Activated CD8-positive, alpha-beta memory T cell treated with anti-CD3 and anti-CD28 coated beads for 36 hours (primary cell): Measurements from ENCODE around the gene RADIL. TPM values are rescaled to one million over a fixed set of nuclear protein-coding genes. Genes with fewer than 3 reads are reported as not detected.

Experiments used
- CTCF ChIA-PET: fragments of 350-600 bp; sonication (Branson Sonifier 250); formaldehyde crosslinking; loops from one replicate; lab custom pipeline; 2021; ENCODE audit warnings: antibody characterized with exemption; lab: Charles Lee
- POLR2A ChIA-PET: fragments of 350-600 bp; sonication (Branson Sonifier 250); formaldehyde crosslinking; loops from one replicate; lab custom pipeline; 2021; ENCODE audit warnings: antibody characterized with exemption; lab: Charles Lee
- total RNA-seq, 2 experiments: library from RNA; stranded (reverse); gene quantifications; one replicate each; pipeline ENCODE4 v1.2.3, GENCODE V29; 2021

RADIL gene
- total RNA-seq, 2 experiments from 2014 or later = 0.17 to 0.29 TPM

DNA sequence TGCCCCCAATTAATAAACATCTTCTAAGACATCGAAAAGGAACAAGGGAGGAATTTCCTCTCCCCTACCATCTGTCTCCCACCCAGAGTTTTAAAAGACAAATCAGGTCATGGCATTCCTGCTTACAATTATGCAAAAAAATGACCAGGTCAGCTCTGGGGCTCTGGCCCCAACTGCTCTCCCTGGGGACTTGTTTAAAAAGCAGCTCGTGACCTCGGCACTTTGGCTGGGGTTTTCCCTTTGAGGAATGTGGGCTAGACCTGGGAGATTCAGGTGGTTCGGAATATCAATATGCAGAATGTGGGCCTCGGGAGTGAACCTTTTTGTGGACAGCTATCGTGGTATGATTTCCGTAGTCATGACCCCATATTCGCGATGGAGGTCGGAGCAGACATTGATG, 648 bp upstream of the RADIL start:
- CTCF ChIA-PET = interaction anchor here (0.6 to 2.6 kb wide), 8 partner anchors 35 to 1927 kb away, joined by 3 to 14 read pairs (median 4); no protein-coding TSS in a partner anchor
- POLR2A ChIA-PET = no interaction called here

DNA sequence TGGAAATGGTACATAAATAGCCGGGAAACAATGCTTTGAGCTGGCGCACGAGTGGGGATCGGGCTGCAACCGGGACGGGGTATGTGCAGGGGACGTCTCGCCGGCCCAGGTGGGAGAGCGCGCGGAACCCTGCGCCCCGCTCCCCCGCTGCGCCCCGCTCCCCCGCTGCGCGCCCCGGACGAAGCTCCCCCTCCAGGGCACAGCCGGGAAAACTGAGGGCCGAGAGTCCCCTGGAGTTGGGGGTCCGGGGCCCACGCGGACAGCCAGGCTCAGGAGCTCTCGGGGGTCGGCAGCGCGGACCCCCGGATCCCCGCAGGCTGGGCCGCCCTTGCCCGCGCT, 514 bp downstream of the RADIL start:
- ChIA-PET POLR2A (interaction anchor here (0.6 kb wide), 2 partner anchors 97 to 896 kb away, joined by 3 to 4 read pairs; no protein-coding TSS in a partner anchor), CTCF (interaction anchor here (0.5 to 2.6 kb wide), 10 partner anchors 34 to 250 kb away, joined by 3 to 14 read pairs (median 3); no protein-coding TSS in a partner anchor)

DNA sequence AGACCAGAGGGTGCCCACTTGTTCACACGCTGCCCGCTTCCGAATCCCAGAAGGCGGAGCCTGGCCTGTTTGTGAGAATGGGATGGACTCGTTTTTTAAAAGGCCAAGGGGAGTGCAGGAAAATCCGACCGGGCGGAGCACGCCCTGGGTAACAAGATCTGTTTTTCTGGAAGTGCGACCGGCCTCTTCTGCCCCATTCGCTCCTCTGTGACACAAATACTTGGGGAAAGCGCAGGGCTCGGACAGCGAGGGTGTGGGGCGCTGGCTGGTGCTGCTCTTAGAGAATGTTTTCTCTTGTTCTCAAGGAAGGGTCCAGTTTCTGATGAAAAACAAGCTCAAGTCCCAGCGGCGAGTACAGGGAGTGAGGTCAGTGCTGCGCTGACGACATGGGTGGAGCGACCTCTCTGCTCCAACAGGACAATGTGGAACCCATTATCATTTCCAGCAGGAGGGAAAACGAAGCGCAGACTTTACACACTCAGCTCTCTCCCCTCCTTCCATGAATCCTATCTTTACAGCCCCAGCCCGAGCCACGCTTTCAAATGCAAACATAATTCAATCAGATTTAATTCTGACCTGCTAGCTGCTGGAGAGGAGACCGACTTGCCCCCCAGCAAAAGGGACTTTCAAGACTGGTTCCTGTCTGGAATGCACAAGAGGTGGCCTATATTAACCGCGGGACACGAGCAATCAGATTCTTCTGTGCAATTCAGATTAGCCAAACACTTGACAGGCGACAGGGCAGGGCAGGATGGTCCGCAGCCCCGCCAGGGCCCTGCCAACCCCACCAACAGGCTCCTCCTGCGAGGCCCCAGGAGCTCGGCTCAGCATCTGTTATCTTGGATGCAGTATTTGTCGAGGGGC, 1.1 kb downstream of the RADIL start:
- CTCF ChIA-PET = interaction anchor here (0.5 to 2.1 kb wide), 7 partner anchors 33 to 250 kb away, joined by 3 to 14 read pairs (median 3); no protein-coding TSS in a partner anchor
- POLR2A ChIA-PET = interaction anchor here (0.6 kb wide), 2 partner anchors 97 to 897 kb away, joined by 3 to 4 read pairs; no protein-coding TSS in a partner anchor

DNA sequence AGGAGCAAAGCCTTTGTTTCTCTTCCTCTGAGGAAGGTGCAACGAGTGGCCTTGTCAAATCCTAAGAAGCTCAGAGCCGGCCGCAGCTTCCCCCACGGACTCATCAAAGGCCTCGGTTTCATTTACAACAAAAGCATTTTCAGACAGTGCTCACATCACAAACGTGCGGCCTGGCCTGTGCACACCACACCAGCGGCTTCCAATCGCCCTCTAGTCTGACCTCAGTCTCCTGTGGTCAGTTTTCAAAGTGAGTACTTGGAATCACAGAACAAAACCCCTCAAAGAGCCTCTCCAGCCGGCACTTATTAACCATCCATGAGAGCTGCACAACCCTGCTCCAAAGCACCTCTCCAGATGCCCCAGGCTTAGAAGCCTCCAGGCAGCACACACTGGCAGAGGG, 3.3 kb downstream of the RADIL start:
- ChIA-PET CTCF (interaction anchor here (0.6 kb wide), 1 partner anchor 48 kb away, joined by 5 read pairs; no protein-coding TSS in a partner anchor), POLR2A (no interaction called here)

DNA sequence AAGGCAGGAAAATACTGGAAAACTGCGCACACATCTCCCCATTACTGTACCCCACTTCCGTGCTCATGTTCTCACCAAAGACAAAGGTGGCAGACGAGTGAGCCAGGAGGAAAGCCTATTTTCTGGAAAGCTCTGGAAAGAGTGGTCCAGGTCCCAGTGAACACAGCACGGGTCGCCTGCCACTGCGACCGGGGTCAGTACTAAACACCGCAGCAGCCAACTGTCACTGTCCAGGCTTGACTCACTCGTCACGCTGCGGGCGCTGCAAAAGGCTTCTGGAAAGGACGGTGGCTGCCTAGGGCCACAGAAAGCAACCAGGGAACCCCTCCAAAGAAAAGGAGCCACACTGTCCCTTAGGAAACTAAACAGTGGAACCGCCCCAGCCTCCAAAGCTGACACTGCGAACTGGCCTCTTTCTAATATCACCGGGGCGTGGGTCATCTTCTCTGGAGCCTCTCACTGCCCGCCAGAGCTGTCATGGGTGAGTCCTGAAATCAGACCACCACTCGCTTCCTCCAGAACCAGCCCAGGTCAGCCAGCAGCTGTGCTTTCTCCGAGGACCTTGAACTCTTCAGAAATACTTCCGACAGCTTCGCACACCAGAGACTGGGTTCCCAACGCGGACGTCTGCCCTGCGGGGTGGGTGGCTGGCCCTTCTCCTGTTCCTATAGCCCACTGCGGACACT, 4.0 kb downstream of the RADIL start:
- CTCF ChIA-PET = interaction anchor here (0.6 kb wide), 1 partner anchor 47 kb away, joined by 5 read pairs; no protein-coding TSS in a partner anchor
- POLR2A ChIA-PET = no interaction called here

DNA sequence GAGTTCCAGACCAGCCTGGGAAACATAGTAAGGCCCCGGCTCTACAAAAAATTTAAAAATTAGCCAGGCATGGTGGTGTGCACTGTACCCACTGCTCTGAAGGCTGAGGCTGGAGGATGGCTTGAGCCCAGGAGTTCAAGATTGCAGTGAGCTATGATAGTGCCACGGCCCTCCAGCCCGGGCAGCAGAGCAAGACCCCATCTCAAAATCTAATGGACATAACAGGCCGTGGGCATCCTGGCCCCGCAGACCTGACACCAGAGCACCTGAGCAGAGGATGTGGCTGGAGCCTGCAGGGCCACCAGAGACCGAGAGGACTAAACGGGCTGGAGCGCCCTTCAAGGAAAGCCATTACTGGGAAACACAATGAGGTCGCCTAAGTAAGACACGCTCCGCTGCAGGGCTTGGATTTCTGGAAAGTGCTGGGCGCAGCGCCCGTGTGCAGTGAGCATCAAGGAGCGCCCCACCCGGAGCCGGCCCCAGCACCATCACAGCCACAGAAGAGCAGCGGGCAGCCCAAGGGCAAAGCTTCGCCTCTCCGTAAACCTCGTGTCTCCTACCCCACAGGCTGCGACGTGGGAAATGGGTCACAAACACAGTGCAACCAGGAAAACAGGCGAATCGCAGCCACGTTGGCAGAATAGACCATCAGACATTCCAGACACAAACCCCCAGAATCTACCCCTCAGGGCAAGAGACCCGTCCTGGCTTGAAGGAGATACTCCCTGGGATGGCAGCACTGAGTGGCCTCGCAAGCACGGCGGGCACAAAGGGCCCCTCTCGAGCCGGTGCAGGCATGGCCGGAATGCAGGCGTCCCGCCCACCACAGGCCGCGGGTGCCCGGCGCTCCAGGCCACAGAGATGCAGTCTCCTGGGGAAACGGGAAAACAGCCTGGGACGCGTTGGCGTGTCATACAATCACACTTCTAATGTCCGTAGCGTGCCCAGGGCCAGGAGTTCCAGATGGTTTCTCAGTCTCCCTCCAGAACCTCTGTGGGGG, 4.9 kb downstream of the RADIL start:
- ChIA-PET CTCF (no interaction called here), POLR2A (no interaction called here)

DNA sequence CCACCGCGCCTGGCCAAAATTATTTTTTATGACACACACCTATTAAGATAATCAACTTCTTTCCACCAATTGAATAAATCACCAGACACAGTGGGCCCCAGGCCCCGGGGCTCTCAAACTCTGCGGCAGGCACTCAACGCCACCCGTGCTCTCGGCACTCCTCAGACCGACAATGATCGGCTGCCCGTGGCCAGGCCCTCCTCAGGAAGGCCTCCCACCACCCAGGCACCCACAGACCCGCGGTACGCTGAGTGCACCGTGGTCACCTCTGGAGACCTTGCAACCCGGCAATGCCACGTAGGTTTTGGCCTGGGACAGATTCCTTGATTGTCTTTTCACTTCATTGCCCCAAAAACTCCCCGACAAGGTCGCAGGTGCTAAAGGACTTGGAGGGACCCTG, 6.9 kb downstream of the RADIL start:
- ChIA-PET CTCF (no interaction called here), POLR2A (no interaction called here)

DNA sequence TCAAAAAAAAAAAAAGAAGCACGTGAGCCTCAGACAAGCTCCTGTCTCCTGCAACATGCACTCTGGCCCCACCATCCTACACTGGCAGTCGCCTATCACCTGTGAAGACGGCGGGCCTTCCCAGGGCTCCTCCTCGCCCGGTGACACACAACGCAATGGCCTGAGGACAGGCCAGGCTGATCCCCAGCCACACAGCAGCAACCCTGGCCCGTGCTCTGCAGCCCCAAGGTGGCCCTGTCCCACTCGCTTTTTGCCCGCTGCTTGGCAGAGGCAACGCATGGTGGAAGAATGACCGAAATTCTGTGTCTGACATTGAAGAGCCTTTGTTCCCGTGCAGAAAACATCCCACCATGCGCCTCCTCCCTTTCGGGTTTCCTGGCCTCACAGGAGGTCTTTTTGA, 8.1 kb downstream of the RADIL start:
- ChIA-PET CTCF (no interaction called here), POLR2A (no interaction called here)

DNA sequence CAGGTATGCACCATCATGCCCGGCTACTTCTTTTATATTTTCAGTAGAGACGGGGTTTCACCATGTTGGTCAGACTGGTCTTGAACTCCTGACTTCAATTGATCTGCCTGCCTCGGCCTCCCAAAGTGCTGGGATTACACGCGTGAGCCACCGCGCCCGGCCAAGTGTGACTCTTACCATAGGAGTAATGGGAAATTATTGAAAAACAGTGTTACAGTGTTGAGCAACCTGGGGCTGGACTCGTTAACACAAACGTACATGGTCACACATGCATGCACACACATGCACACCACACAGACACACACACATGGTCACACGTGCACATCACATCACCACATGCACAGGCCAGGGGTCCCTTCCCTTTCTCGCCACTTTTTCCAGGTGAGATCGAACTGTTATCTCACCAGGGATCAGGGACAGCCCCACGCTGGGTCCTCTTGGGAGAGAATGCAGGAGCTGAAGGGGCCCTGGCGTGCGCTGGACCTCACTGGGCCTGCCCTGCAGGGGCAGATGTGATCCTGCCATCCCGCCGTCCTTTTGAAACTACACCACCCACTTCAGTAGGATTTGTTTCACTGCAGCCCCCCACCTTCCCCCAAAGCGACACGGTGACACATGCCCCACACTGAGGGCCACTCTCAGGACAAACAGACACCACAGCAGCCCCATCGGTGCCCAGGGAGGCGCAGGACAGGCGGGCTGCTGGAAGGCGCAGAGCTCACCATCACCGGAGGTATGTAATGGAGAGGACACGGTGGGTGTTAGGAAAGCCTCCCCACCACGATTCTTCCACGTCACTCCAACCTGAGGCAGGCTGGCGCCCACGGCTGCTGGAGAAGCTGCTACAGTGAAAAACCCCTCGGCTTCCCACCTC, 10.2 kb downstream of the RADIL start:
- POLR2A ChIA-PET = no interaction called here
- CTCF ChIA-PET = no interaction called here

DNA sequence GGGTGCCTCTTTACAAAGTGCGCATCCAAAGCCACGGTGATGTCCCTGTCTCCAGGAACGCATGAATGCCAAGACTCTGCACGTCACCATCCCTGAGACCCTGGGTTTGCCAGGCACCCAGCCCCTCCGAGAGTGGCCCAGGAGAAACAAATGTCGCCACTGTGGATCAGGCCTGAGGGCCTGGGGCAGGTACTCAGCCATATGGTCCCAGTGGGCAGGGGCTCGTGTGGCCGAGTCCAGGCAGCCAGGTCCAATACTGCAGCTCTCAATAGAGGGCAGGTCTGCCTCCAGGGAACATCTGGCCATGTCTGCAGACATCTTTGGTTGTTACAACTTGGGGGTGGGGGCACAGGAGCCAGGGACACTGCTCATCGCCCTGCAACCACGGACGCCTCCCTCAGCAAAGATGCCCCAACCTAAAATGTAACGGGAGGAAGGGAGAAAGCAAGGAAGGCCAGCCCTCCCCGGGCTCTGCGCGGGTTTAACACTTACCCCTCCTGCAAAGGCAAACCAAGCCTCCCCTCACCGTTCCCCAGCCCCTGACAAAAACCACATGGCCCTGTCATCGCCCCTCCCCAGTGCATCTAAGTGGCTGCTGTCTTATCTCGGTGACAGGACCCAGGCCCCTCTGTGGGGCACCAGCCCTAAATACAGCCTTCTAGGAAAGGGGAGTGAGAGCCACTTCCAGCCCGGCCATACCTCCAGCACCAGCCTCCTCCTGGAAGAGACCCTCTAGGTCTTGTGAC, 11.4 kb downstream of the RADIL start:
- POLR2A ChIA-PET = no interaction called here
- CTCF ChIA-PET = no interaction called here

DNA sequence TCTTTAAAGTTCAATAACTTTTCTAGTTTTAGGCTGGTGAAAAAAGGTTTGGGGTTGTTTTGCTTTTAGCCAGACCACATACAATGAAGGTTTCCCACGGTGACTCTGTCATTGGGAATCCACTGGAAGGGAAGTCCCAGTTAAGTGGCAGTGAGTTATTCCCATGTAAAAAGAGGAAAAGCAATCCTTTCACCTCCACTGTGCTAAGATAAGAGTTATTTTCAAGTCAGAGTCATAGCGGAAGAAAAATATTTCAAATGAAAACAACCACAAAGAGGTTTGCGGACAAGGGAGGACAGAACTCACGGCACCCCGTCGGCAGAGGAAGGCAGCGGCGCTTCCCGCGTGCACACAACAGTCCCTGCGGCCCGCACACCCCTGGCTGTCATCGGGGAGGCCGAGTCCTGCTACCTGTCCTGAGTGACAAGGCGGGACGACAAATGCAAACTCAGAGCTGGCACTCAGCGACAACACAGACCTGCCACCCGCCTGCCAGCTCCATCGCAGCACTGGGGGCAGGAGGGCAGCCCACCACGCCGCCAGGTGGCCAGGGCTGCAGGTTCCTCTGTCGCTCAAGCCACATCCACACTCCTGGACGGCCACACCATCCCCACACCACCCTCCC, 12.3 kb downstream of the RADIL start:
- ChIA-PET CTCF (no interaction called here), POLR2A (no interaction called here)

DNA sequence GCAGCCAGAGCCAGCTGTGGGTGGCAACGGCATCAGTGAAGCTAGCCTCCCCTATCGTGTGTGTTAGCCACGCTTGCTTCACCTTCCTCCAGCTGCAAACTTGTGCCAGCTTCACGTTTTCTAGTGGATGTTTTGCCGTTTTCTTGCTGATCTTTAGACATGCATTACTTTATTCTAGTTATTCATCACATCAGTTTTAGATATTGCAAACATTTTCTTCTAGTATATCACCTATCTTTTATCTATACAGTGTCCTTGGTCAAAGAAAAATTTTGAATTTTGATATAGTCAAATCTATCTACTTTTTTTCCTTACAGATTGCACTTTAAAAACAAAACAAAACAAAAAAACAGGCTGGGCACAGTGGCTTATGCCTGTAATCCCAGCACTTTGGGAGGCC, 15.0 kb downstream of the RADIL start:
- ChIA-PET POLR2A (no interaction called here), CTCF (interaction anchor here (0.8 kb wide), 1 partner anchor 1292 kb away, joined by 3 read pairs; no protein-coding TSS in a partner anchor)

DNA sequence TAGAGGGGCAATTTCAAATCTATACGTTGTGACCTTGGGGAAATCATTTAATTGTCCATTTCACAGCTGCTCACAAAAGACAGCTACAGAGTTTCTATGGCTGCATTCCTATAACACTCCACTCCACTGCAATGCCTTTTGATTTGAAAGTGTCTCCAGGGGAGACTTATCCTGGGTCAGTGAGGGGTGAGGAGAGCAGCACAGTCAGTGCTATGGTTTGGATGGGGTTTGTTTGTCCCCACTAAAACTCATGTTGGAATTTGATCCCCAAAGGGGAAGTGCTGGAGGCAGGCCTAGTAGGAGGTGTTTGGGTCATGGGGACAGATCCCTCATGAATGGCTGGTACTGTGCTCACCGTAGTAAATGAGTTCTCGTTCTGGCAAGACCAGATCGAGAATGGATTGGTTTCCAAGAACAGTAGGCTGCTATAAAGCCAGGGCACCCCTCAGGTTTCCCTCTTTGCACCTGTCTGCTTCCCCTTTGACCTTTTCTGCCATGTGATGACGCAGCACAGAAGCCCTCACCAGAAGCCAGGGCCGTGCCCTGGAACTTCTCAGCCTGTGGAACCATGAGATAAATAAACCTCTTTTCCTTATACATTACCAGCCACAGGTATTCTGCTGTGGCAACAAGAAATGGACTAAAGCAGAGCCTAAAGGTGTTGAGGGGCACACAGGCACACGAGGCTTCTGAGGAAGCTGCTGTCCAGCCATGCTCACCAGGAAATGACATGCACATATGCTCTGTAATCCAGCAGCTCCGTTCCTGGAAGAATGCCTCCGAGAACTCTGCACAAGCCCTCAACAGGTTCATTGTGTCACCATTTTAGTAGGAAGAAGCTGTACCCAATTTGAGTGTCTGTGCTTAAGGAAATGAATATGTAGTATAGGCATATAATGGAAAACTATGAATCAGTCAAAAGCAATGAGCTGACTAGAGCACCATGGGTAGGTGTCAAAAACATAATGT, 16.7 kb downstream of the RADIL start:
- POLR2A ChIA-PET = no interaction called here
- CTCF ChIA-PET = no interaction called here

DNA sequence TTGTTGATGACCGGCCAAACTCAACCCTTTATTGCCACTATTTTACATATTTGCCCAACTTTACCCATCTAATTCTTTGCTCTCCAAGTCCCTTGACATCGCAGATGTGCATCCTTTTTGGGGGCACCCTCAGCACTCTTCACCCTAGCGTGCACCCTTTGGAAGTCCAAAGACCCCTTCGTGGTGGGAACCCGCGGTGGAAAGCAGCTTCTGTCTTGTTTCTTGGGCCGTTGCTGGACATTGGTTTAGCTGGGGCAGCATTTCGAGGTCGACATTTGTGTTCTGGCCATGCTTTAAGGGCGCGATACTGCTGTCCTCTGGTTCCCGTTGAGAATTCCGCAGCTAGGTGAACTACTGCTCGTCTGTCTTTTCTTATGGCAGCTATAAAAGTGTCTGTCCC, 21.4 kb downstream of the RADIL start:
- ChIA-PET CTCF (no interaction called here), POLR2A (no interaction called here)

DNA sequence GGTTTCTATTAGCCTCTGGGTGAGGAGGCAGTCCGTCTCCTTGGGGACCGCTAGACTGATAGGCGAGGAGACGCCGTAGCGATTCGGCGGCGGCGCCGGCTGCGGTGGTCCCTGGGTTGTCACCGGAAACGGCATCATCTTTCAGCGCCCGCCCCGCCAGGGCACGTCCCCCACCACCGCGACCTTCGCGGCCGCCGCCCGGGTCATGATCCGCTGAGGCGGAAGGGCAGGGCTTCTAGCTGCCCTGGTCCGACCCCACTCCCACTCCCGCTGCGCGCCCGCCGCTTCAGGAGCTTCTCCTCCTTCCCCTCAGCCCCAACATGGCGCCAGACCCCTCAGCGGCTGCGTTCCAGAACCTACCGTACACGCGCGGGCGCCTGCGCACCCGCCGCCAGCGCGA, 21.8 kb downstream of the RADIL start, which contains the start of gene PAPOLB:
TSS of gene PAPOLB (minus strand) at position 358 of the 400 bp plus-strand sequence. CDS start at position 138, 220 bp downstream.
- POLR2A ChIA-PET = interaction anchor here (0.6 kb wide), 1 partner anchor 24 kb away, joined by 3 read pairs; no protein-coding TSS in a partner anchor
- CTCF ChIA-PET = no interaction called here

DNA sequence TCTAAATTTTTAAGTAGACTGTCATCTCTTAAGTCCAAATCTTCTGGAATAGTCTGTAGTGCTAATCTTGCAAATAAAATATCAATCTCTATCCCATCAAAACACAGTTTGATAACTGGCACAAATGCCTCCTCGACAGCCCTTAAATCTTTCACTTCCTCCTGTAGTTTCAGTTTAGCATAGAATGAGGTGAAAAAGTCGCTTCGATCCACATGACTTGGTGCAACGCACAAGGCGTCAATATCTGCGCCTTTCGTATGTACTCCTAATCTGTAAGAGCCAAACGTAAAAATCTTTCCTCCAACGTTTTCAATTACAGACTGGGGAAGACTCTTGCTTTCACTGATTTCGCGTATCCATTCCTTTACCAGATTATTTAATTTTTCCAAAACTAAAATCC, 22.3 kb downstream of the RADIL start:
- POLR2A ChIA-PET = interaction anchor here (0.6 kb wide), 1 partner anchor 25 kb away, joined by 3 read pairs; no protein-coding TSS in a partner anchor
- CTCF ChIA-PET = no interaction called here
